Stimulated activated CD4-positive, alpha-beta T cell treated with anti-CD3 and anti-CD28 coated beads, TNF-alpha, amount 100 ng/mL, for 4 hours (primary cell): ENCODE measurements around the gene MED26.
"Not testable (repeated sequence)": the region's sequence is repeated elsewhere in the genome, so short reads cannot be mapped to it uniquely, and the experiment has no call there.

Experiments used
- DNase-seq, 3 experiments: peaks; one replicate each; pipeline ENCODE4 v3.0.0-alpha.2; 2020; ENCODE audit warnings: low read depth in 3 of 3

MED26 gene

DNA sequence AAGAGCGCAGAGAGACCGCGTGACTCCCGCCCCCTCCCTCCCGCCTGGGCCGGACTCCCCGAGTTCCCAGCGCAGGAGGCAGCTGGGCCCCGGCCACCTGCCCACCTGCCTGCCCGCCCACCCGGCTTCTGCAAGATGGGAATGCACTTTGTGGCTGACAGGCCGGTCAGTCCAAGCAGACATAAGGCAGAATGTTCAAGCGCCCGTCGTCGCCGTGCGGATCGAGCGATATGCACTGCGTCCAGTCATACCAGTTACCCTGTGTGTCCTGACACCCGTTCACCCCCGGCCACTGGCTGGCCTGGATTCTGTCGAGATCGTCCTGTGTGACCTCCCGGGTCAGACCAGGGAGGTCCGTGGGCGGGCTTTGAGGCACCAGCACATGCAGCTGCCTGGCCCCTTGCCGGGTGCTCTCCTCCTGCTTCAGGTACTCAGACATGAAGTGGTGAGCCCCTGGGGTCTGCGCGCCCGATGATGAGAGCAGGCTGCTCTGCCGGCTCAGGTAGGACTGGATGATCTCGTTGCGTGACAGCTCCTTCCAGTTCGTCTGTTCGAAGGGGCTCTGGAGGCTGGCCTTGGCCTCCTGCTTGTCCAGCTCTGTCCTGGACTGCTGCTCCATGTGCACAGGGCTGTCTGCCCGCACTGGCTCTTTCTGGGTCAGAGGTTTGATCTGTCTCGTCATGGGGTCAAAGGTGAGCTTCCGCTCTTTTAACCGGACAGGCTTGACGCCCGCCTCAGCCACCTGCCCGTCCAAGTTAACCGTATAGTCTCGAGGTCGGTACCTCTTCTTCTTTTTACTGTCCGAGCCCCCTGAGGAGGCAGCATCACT is 51.9 kb downstream of the MED26 start:
- DNase-seq: no peak

DNA sequence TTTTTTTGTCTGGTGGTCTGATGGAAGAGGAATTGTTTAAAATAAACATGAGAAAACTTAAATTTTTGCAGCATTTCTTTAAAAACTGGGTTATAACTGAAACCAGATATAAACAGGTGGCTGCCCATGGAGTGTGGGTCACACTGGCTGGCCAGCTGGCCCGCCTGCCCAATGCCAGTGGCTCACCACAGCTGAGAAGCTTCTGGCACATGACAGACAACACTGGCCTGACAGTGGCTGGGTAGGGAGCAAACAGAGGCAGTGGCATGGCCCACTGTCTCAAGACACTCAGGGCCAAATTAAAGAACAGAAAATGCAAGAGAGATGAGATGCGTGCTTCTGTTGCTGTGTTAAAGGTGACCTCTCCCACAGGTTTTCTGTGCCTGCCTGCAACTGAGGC is 52.7 kb downstream of the MED26 start:
- no peak for DNase-seq

GRCh38 chr19:16573925-16574324 is 54.1 kb downstream of the MED26 start:
- DNase-seq: no peak

DNA sequence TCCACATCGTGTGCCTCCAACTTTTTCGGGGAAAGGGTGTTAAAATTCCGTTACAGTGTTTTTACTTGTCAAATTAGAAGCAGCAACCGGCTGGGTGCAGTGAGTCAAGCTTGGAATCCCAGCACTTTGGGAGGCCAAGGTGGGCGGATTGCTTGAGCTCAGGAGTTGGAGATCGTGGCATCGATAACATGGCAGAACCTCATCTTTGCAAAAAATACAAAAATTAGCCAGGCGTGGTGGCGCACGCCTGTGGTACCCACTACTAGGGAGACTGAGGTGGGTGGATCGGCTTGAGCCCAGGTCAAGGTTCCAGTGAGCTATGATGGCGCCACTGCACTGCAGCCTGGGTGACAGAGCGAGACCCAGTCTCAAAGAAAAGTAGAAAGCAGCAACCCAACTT is 54.7 kb downstream of the MED26 start:
- no peak for DNase-seq

DNA sequence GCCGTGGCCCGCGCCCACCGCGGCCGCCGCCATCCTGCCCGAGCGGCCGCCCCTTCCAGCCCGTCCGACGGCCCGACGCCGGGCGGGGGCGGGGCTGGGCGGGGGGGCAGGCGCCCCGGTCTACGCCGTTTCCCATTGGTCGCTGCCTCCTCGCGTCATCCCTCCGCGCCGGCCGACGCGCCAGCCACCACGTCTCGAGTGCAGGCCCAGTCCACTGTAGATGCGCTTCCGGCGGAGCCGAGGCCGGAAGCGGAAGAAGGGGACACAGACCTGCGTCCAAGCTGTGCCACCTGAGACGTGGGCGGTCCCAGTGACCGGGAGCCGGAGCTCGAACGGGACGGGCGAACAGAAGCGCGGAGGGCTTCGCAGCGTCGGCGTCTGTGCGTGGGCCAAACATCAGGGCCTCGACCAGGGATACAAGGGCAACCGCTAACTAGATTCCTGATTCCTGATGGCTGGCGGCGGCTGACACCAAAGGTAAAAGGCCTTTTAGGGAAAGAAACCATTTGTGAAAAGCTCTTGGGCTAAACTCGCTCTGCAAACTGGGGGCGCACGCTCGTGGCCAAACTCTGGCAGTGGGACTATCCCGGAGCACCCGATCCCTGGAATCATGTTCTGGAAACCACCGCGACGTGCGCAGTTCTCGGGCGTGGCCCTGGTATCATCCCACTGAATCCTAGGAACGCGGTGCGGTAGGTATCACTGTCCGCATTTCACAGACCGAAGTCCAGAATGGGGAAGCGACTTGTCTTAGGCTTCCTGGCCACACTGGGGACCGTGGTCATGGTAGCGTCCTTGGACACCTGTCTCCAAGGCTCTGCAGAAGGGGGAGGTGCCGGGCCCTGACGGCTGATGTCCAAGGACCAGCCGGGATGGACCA is 55.4 kb downstream of the MED26 start, which contains the start of gene SLC35E1:
Gene SLC35E1 (minus strand): TSS at position 84 of the 880 bp plus-strand sequence. CDS start 51 bp downstream, at position 33.
- peak; percentile 78 to 85 (median 83) for DNase-seq

GRCh38 chr19:16571822-16572331 is 56.1 kb downstream of the MED26 start:
- DNase-seq: no peak

- DNase-seq: no peak
These were observed 56.7 kb downstream of the MED26 start for GRCh38 chr19:16571283-16571682.

DNA sequence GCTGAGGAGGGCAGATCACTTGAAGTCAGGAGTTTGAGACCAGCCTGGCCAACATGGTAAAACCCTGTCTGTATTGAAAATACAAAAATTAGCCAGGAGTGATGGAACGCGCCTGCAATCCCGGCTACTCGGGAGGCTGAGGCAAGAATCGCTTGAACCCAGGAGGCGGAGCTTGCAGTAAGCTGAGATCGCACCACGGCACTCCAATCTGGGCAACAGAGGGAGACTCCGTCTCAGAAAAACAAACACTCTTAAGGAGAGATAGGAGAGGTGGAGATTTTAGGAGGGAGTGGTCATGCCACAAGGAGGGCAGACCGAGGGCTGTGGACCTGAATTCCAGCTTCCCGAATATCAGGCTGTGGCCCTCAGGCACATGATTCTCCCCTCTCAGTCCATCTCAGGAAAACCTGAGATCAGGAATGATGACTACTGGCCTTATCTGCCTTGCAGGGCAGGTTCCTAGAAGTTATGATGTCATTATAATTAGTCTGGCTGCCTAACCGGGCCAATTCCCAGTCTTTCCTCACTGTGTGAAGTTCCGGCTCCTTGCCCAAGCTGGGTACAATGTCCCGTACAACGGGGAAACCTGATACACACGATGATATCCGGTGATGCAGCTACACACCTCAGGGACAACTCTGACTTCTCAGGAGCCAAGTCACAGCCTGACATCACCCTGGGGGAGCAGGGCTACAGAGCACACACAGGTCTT is 58.2 kb downstream of the MED26 start:
- DNase-seq: no peak

GRCh38 chr19:16566702-16567101 is 61.3 kb downstream of the MED26 start:
- DNase-seq: no peak

GRCh38 chr19:16566161-16566560 is 61.8 kb downstream of the MED26 start:
- peak in 2 of 3 experiments; percentile 53 to 57 for DNase-seq

DNA sequence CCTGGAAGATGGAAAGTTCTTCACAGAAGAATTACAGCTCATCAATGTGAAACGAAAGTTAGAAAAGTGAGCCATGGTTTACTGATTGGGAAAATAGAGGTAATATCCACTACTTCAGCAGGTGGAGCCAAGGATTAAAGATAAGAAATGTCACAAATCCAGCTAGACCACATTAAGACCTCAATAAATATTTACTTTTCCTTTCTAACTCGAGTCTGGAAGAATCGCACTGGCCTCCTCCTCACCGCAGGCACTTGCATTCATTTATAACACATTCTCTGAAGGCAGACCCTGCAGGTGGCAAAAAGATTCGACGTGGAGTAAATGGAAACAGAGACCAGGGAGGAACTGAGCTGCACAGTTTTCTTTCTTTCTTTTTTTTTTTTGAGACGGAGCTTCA is 63.2 kb downstream of the MED26 start:
- DNase-seq: no peak

- DNase-seq: no peak
These were observed 65.4 kb downstream of the MED26 start for GRCh38 chr19:16562608-16563025.

DNA sequence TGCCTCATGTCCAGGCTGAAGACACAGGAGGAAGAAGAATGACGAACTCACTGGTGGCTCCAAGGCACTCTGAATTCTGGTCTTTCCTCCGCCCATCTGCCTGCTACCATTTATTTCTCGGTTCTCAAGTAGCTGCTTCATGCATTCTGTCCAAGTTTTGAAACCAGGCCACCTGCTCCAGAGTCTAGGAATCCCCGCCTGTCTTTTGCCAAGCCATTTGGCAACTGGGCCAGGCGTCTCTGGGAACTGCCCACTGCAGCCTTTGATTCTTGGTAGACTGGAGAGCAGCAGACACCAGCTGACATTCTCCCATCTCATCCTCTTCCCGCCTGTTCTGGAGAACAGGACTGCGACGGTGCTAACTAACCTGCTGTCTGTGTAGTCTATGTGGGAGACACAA is 66.6 kb downstream of the MED26 start:
- DNase-seq: no peak

DNA sequence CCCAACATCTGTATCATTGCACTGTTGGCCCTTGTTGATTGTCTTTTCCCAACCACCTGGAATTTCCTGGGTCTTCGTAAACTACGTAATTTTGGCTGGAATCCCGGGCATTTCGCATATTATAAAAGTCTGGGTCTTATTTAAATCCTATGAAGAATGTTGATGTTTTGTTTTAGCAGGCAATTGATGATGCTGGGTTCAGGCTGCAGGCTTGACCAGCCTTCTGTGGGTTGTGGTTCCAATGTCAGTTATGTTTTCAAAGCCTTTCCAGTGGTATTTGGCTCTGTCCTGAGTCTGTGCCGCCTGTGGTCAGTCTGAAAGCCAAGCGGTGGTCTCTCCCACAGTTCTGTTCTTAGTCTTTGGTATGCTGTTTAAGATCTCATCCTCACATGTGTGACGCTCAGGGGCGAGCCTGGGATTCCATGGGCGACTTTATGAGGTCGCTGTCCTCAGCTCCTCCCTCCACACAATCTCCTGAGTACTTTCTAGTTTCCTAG is 68.2 kb downstream of the MED26 start:
- no peak for DNase-seq

- DNase-seq: no peak
These were observed 73.2 kb downstream of the MED26 start for GRCh38 chr19:16554776-16555175.

GRCh38 chr19:16551902-16552301 is 76.1 kb downstream of the MED26 start:
- DNase-seq: not testable (repeated sequence)

DNA sequence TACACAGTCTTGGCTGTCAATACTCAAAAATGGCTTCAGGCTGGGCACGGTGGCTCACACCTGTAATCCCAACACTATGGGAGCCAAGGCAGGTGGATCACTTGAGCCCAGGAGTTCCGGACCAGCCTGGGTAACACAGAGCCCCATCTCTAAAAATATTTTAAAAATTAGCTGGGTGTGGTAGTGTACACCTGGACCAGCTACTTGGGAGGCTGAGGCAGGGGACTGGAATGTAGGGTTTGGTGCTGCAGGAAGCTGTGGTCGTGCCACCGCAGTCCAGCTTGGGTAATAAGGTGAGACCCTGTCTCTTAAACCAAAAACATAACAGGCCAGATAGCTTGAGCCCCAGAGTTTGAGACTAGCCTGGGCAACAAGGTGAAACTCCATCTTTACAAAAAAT is 79.0 kb downstream of the MED26 start:
- no peak for DNase-seq

- DNase-seq: no peak
These were observed 83.4 kb downstream of the MED26 start for GRCh38 chr19:16544473-16545231.

GRCh38 chr19:16543734-16544133 is 84.3 kb downstream of the MED26 start:
- DNase-seq: not testable (repeated sequence)

DNA sequence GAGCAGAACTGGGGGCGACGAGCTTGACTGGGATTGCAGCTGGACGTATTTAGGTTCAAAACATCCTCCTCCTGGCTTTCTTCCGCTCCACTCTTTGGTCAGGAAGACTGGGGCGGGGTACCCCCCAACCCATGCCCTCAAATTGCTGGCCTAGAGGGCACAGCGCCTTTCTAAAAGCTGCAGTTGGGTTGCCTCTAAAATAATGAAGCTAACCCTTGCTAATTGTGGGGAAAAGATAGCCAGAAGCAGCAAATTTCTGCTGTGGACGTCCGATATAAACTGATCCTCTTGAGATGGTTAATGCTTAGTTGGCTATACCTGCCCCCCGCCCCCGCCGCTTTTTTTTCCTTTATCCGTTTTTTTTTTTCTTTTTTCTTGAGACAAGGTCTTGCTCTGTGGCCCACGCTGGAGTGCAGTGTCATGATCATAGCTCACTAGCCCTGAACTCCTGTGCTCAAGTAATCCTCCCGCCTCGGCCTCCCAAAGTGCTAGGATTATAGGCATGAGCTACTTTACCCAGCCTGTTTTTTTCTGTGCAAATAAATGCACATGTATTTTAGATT is 85.0 kb downstream of the MED26 start:
- no peak for DNase-seq
